Esophagus muscularis mucosa (tissue), 4 donors: ENCODE results near the gene XRN1. TPM values are rescaled to one million over a fixed set of nuclear protein-coding genes. Genes with fewer than 3 reads are reported as not detected.
"Not testable (repeated sequence)": the region's sequence is repeated elsewhere in the genome, so short reads cannot be mapped to it uniquely, and the experiment has no call there.

ENCODE experiments used
- DNase-seq: peaks from one replicate; pipeline ENCODE4 v3.0.0-alpha.2; 2017; ENCODE audit errors: extremely low spot score
- H3K27ac ChIP-seq, 4 donors: fragments of 200-600 bp; sonication (generic); replicated peaks in 1 of 4; 1 replicate in 3 of 4; 2 replicates in 1 of 4; pipeline ENCODE4 v1.5.1; 2016 to 2019; ENCODE audit warnings: mild to moderate bottlenecking in 1 of 4
- H3K27me3 ChIP-seq, 4 donors: fragments of 200-600 bp; sonication (generic); one replicate each; pipeline versions ENCODE4 v1.5.1 to v1.6.0; 2016 to 2019
- H3K36me3 ChIP-seq, 4 donors: fragments of 200-600 bp; sonication (generic); one replicate each; pipeline ENCODE4 v1.5.1; 2016 to 2019
- H3K4me1 ChIP-seq, 4 donors: fragments of 200-600 bp; sonication (generic); one replicate each; pipeline ENCODE4 v1.5.1; 2016 to 2019
- H3K4me3 ChIP-seq, 4 donors: fragments of 200-600 bp; sonication (generic); 1 replicate in 2 of 4; 2 replicates in 2 of 4; pipeline ENCODE4 v1.5.1; 2016 to 2019; ENCODE audit warnings: mild to moderate bottlenecking in 4 of 4, moderate library complexity in 1 of 4
- H3K9me3 ChIP-seq, 4 donors: fragments of 200-600 bp; sonication (generic); 1 replicate in 3 of 4; 2 replicates in 1 of 4; pipeline ENCODE4 v1.5.1; 2016 to 2019
- EP300 ChIP-seq: sonication (generic); formaldehyde crosslinking; IDR thresholded peaks from one replicate; pipeline ENCODE4 v1.6.1; 2017; ENCODE audit warnings: antibody characterized with exemption
- POLR2A ChIP-seq: fragments of 450-650 bp; IDR thresholded peaks from one replicate; pipeline ENCODE4 v1.6.1; 2017; ENCODE audit warnings: antibody characterized with exemption, moderate library complexity, mild to moderate bottlenecking, low read depth
- POLR2AphosphoS5 ChIP-seq, 2 donors: sonication (generic); formaldehyde crosslinking; IDR thresholded peaks; one replicate each; pipeline ENCODE4 v1.6.1; 2017; ENCODE audit warnings: antibody characterized with exemption in 2 of 2
- WGBS: methylation state at CpG from one replicate; pipeline ENCODE4 v1.1.5; 2018; 5-methylcytosine and 5-hydroxymethylcytosine counted together
- intact Hi-C: fragments of 100-400 bp; cut with DNase I; formaldehyde crosslinking; loops from one replicate; pipeline ENCODE4 v1.15.1; 2023
- total RNA-seq, 4 donors: library from RNA; depleted of rRNA; stranded (reverse); fragments of >200 nt; gene quantifications; one replicate each; pipeline versions ENCODE4 v1.1.0 to v1.2.1, GENCODE V29; 2016
- TF ChIP-seq, protein P1 (sequence below), 3 experiments: fragments of 200-600 bp in 2 of 3; fragments of 450-650 bp in 1 of 3; sonication (generic) in 2 of 3; IDR thresholded peaks; one replicate each; pipeline ENCODE4 v1.5.1; 2017 to 2019; ENCODE audit warnings: antibody characterized with exemption in 3 of 3, mild to moderate bottlenecking in 2 of 3, moderate library complexity in 1 of 3

The XRN1 gene
- total RNA-seq, 4 donors from 2014 or later = 31.4 to 40.7 (median 34.9) TPM

DNA sequence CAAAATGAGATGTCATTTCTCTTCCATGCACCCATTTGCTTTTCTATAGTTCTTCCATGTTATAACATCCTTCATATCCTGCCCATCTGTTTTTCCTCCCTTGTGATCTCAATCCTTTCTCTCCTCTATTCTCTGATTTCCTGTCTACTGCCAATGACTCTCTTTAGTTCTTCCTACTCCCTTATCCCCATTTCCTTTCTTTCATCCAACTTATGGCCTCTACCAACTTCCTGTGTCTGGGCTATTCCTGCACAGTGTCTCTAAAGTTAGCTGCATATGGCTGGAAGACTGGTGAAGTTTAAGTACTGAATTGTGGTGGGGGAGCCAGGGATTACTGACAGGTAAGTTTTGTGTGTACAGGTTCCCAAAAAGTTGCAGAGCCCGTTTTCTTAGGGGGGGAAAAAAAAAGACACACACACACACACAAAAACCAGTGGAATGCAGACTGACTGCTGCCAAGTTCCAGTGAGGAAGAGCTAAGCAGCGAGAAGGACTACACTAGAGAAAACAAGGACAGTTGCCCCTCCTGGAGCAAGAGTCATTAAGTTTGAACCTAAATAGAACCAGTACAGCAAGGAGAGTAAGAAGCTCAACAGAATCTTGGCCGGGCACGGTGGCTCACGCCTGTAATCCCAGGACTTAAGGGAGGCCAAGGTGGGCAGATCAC is 28.8 kb downstream of the XRN1 start:
- Histone ChIP-seq H3K27me3 (no peaks in the 10 kb centered on the region), H3K9me3 (no peaks in the 10 kb centered on the region), H3K27ac (no peak overlapping the region), H3K36me3 (peaks cover 23 to 100% (median 75%) of the 10 kb centered on the region in 4 donors), H3K4me1 (no peaks in the 10 kb centered on the region), H3K4me3 (no peak overlapping the region)
- no peak for TF ChIP-seq POLR2A
- no peak for TF ChIP-seq EP300
- TF ChIP-seq POLR2AphosphoS5 (IDR thresholded peaks at IDR 0.05) = no peak
- TF ChIP-seq, protein P1, sequence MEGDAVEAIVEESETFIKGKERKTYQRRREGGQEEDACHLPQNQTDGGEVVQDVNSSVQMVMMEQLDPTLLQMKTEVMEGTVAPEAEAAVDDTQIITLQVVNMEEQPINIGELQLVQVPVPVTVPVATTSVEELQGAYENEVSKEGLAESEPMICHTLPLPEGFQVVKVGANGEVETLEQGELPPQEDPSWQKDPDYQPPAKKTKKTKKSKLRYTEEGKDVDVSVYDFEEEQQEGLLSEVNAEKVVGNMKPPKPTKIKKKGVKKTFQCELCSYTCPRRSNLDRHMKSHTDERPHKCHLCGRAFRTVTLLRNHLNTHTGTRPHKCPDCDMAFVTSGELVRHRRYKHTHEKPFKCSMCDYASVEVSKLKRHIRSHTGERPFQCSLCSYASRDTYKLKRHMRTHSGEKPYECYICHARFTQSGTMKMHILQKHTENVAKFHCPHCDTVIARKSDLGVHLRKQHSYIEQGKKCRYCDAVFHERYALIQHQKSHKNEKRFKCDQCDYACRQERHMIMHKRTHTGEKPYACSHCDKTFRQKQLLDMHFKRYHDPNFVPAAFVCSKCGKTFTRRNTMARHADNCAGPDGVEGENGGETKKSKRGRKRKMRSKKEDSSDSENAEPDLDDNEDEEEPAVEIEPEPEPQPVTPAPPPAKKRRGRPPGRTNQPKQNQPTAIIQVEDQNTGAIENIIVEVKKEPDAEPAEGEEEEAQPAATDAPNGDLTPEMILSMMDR (IDR thresholded peaks at IDR 0.05) = no peak
- DNase-seq = no peak
- intact Hi-C loops = loop anchor here (10.0 kb wide), 1 partner anchor 64 kb away; no protein-coding TSS in a partner anchor
- 87% methylated on average over 5 of the region's 5 CpGs for WGBS

DNA sequence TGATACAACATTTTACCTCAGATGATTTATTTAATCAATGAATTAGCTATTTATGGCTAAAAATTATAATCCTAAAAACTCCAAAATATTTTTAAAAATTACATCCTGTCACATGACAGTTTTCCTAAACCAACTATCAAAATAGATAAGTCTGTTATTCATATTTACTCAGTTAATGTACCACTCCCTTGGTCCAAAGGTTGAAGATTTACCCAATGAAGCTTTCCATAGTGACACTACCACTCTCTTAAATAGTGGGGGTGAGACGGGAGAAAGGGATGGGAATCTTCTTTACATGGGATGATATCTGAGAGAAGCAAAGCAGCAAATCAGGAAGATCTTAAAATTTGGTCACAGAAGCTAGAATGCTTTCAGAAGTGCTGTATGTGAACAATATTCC is 30.5 kb downstream of the XRN1 start:
- WGBS = 88% methylated on average over 1 of the region's 1 CpG
- Histone ChIP-seq H3K27ac (no peak overlapping the region), H3K9me3 (no peaks in the 10 kb centered on the region), H3K4me1 (no peaks in the 10 kb centered on the region), H3K36me3 (peaks cover 28 to 99% (median 84%) of the 10 kb centered on the region in 4 donors), H3K27me3 (no peaks in the 10 kb centered on the region), H3K4me3 (no peak overlapping the region)
- DNase-seq = no peak
- intact Hi-C loops = loop anchor here (10.0 kb wide), 1 partner anchor 63 kb away; no protein-coding TSS in a partner anchor
- no peak for TF ChIP-seq POLR2A
- TF ChIP-seq POLR2AphosphoS5 (IDR thresholded peaks at IDR 0.05) = no peak
- TF ChIP-seq EP300 = no peak
- TF ChIP-seq, protein P1 (IDR thresholded peaks at IDR 0.05) = no peak

DNA sequence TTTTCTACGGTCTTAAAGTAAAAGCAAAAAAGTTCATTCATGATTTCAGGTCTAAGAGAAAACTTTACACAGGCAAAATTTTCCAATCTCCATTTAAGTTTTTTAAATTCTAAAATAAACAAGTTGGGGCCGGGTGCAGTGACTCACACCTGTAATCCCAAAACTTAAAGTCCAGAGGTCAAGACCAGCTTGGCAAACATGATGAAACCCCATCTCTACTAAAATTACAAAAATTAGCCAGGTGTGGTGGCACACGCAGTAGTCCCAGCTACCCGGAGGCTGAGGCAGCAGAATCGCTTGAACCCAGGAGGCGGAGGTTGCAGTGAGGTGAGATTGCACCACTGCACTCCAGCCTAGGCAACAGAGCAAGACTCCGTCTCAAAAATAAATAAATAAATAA is 47.3 kb downstream of the XRN1 start:
- H3K4me1 ChIP-seq, H3K9me3 ChIP-seq, DNase-seq, H3K27ac ChIP-seq, H3K4me3 ChIP-seq, H3K27me3 ChIP-seq, intact Hi-C loops: not testable (repeated sequence)
- WGBS = 92% methylated on average over 7 of the region's 7 CpGs
- H3K36me3 ChIP-seq = peaks cover 29 to 81% (median 68%) of the 10 kb centered on the region in 4 donors

DNA sequence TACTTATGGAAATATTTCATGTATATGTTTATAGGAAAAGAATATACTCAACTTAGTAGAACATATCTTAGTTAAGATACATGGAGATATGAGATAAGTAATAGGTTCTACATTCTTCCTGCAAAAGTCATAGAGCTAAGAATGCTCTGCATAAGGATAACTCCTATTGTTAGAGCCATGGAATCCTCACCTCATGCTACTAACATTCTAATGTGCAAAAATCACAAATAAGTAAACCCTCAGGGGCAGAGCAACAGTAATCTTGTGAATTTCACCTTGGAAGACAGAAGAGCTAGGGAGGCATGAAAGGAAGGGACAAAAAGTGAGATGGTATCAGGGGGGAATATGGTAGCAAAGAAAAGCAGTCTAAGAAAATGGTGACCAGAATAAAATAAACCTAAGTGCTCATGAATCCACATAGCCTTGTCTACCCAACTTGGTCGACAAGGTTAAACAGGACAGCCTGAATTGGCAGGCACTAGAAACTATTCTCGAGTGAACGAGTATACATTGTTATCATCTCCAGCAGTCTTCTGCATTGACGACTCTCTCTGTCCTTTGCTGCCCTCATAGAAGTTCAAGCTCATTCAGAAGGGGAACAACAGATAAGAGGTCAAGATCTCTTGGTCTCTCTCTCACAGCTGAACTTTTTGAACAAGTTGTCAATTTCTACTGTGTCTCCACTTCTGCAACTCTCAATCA is 52.8 kb downstream of the XRN1 start:
- H3K27me3 ChIP-seq = no peaks in the 10 kb centered on the region
- no peak for TF ChIP-seq POLR2AphosphoS5 (IDR thresholded peaks at IDR 0.05)
- no peak for TF ChIP-seq EP300
- TF ChIP-seq POLR2A = no peak
- TF ChIP-seq, protein P1 (IDR thresholded peaks at IDR 0.05) = no peak
- no peaks in the 10 kb centered on the region for H3K4me1 ChIP-seq
- no peak overlapping the region for H3K27ac ChIP-seq
- no peak for DNase-seq
- H3K4me3 ChIP-seq = no peak overlapping the region
- intact Hi-C loops = no loop called here
- H3K36me3 ChIP-seq = peaks cover 39 to 76% (median 56%) of the 10 kb centered on the region in 4 donors
- 97% methylated on average over 4 of the region's 4 CpGs for WGBS
- H3K9me3 ChIP-seq = no peaks in the 10 kb centered on the region

DNA sequence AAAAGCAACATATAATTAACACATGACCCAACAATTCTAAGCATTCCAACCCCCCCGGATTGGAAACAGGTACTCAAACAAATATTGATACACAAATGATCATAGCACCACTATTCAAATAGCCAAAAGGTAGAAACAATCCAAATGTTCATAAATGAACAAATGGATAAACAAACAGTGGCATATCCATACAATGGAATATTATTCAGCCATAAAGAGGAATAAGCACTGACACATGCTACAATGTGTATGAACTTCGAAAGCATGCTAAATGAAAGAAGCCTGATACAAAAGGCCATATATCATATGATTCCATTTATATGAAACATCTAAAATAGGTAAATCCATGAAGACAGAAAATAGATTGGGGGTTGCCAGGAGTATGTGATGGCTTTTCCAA is 62.8 kb downstream of the XRN1 start:
- TF ChIP-seq EP300 = no peak
- TF ChIP-seq POLR2A = no peak
- no peaks in the 10 kb centered on the region for H3K9me3 ChIP-seq
- intact Hi-C loops = no loop called here
- peaks cover 37 to 92% (median 66%) of the 10 kb centered on the region in 4 donors for H3K36me3 ChIP-seq
- H3K4me3 ChIP-seq = no peak overlapping the region
- no peaks in the 10 kb centered on the region for H3K4me1 ChIP-seq
- no peaks in the 10 kb centered on the region for H3K27me3 ChIP-seq
- no peak for DNase-seq
- WGBS = 95% methylated on average over 2 of the region's 2 CpGs
- H3K27ac ChIP-seq = no peak overlapping the region
